GM10248 (cell line): Measurements from ENCODE around the gene COX17.

Experiments used
- CTCF ChIA-PET: fragments of 300-600 bp; sonication (Branson Sonifier 250); formaldehyde crosslinking; extraction: SDS; loops from one replicate; lab custom pipeline; 2021; ENCODE audit warnings: antibody characterized with exemption; lab: Yijun Ruan, JAX
- POLR2A ChIA-PET: fragments of 350-650 bp; sonication (Branson Sonifier 250); formaldehyde crosslinking; extraction: SDS; loops from one replicate; lab custom pipeline; 2020; ENCODE audit warnings: antibody characterized with exemption; lab: Yijun Ruan, JAX
- DNase-seq: peaks from one replicate; pipeline ENCODE4 v3.0.0; 2012; ENCODE audit errors: extremely low spot score
- TF ChIP-seq, protein P1 (sequence below): IDR thresholded peaks from 2 replicates; pipeline ENCODE4 v1.5.1; 2012; ENCODE audit warnings: mild to moderate bottlenecking, low read depth; ENCODE audit errors: extremely low read depth, missing control alignments, control extremely low read depth

COX17 gene

DNA sequence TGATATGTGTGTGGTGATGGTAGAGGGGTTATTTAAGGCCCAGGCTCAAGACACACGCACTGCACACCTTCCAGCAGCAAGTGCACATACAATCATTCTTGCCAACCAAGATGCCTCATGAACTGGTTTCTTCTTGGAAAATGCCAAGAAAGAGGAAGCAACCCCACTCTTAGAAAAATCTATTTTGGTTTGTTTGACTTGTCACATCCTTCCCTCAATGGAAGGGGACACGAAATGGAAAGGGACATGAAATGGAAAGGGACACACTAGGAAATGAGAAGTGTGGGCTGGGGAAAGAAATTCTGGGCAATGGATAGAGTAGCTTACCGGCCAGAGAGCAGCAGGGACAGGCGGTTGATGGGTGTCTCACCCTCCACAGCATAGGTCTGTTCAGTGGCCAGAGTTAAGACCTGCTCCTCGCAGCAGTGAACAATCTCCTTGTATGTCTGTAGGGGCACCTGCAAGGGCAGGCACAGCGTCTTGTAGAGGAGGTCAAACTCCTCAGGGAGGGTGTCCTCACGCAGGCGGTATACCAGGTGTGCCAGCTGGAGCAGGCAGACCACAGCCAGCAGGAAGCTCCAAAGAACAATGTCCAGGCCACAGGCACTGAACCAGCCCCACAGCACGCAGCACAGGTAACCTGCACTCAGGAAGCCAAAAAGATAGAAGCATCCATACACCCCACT, 17.5 kb downstream of the COX17 start:
- no peak for DNase-seq
- ChIA-PET POLR2A (no interaction called here), CTCF (interaction anchor here (0.8 to 3.5 kb wide), 6 partner anchors 9 to 59 kb away, joined by 3 to 12 read pairs (median 3); no protein-coding TSS in a partner anchor)
- TF ChIP-seq, protein P1, sequence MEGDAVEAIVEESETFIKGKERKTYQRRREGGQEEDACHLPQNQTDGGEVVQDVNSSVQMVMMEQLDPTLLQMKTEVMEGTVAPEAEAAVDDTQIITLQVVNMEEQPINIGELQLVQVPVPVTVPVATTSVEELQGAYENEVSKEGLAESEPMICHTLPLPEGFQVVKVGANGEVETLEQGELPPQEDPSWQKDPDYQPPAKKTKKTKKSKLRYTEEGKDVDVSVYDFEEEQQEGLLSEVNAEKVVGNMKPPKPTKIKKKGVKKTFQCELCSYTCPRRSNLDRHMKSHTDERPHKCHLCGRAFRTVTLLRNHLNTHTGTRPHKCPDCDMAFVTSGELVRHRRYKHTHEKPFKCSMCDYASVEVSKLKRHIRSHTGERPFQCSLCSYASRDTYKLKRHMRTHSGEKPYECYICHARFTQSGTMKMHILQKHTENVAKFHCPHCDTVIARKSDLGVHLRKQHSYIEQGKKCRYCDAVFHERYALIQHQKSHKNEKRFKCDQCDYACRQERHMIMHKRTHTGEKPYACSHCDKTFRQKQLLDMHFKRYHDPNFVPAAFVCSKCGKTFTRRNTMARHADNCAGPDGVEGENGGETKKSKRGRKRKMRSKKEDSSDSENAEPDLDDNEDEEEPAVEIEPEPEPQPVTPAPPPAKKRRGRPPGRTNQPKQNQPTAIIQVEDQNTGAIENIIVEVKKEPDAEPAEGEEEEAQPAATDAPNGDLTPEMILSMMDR = no peak

DNA sequence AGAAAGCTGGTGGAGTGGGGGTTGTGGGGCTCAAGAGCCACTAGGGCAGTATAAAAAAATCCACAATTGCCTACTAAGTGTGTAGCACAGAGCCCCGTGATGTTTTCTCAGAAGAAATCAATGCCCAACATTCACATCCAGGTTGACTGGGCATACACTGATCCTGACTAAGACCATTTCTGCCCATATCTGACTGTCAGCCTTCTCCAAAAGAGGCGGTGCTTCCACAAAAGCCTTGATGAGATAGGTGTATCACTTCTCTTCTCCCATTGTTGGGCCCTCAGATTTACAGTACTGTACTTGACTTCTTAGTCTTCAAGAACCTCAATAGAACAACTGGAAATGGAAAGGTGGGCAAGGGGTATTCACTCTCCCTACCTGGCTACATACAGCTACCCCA, 18.2 kb downstream of the COX17 start:
- ChIA-PET POLR2A (no interaction called here), CTCF (interaction anchor here (1.3 to 3.5 kb wide), 6 partner anchors 14 to 68 kb away, joined by 3 to 12 read pairs (median 4); no protein-coding TSS in a partner anchor)
- TF ChIP-seq, protein P1 = no peak
- no peak for DNase-seq

DNA sequence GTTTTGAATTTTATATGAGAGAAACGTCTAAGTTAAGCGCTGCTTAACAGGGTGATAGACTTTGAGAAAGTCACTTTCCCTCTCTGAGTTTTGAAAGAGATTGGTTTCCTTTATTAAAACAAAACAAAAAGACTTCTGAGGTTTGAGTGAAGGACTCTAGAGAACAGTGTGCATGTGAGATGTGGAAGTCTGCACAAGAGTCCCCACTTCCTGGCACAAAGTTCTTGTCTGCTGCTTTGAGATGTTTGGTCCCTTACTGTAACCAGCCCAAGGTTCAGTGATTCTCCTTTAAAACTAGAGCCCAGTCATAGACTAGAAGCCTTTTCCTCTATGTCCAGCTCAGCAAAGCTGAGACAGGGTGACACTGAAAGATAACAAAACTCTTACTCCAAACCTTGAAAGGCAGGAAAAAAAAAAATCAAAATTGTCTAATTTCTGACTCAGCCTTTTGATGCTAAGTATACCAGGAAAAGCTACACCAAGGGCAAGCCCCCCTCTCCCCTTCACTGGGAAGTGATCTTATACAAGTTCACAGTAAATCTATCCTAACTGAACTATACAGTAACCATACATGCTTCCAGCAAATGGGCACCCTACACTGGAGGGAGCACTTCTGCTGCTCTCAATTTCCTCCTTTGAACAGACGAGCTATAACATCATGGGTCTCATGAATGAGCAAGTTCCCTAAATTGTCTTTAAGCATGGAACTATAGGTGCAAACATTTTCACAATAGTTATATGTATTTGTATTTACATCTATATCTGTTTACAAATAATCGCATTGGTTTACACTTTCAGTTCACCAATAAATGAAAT, 19.1 kb downstream of the COX17 start:
- ChIA-PET POLR2A (no interaction called here), CTCF (interaction anchor here (0.9 to 1.7 kb wide), 5 partner anchors 10 to 98 kb away, joined by 3 to 10 read pairs (median 3); partner anchors contain the start of gene CD80)
- TF ChIP-seq, protein P1 = no peak
- no peak for DNase-seq

DNA sequence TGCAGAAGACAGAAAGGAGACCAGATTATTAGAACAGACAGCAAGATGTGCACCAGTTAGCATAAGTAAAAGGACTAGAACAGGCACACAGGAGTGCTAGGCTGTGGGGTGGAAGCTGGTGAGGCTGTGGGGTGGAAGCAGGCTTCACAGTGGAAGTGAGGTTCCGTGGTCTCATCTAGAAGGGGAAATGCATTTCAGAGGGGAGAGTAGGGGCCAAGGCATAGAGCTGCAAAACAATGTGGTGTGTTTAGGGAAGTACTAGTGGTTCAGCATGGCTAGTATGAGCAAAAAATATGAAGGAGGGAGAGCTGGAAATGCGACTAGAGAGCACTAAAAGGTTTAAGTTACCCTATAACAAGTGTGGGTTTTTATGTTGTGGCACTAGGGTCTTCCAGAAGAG, 23.3 kb downstream of the COX17 start:
- POLR2A ChIA-PET = interaction anchor here (1.4 kb wide), 1 partner anchor 10 kb away, joined by 4 read pairs; no protein-coding TSS in a partner anchor
- no peak for DNase-seq
- CTCF ChIA-PET = no interaction called here
- TF ChIP-seq, protein P1 = no peak

DNA sequence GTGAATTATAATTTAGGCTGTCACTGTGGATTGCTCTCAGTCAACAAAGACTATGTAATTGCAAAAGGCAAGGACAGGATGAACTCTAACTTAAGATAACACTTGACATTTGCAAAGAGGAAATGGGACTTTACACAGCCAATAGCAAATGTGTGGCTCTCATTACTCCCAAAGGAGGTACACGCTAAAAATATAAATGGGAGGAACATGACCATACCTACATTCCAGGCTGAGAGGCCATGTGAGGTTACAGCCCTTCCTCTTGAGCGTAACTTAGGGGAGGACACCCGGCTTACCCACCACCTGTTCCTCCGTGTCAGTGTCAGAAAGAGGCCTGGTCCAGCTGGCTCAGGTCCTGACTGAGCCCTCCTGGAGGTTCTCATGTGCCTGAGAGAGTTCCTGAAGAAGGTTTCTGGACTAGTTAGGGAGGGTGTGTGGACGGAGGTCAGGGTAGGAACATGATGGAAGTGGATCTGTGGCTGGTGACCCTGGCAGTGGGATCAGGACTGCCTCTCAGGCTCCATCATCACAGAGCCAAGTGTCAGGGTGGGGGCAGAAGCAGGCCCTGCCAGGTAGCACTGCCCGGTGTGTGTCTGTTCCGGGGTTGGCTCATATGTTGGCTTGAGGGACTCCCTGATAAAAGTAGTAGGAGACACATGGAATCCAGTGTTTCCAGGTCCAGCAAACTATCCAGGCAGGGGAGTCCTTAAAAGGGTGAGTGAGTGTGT, 24.7 kb downstream of the COX17 start:
- no peak for DNase-seq
- ChIA-PET POLR2A (no interaction called here), CTCF (interaction anchor here (1.1 kb wide), 1 partner anchor 9 kb away, joined by 3 read pairs; no protein-coding TSS in a partner anchor)
- TF ChIP-seq, protein P1 = no peak

DNA sequence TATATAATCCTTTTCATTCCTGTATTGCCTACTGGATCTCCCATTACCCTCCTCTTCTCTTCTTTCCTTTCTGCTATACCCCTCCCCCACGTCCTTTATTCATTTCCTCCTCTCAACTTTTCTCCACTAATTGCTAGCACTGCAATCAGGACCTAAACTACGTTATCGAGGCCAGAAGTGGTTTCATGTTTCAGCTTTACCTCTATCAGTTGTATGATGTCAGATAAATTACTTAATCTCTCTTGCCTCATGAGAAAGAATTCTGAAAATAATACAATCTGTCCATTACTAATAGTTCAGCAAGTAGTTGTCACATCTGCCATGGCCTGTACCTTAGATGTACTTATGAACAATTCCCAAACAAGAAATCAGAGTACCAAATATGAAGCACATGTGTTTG, 27.4 kb downstream of the COX17 start:
- POLR2A ChIA-PET = no interaction called here
- CTCF ChIA-PET = interaction anchor here (6.0 kb wide), 1 partner anchor 15 kb away, joined by 32 read pairs; no protein-coding TSS in a partner anchor
- no peak for DNase-seq
- TF ChIP-seq, protein P1 = no peak
